ENCODE data around the gene NPLOC4. TPM values are rescaled to one million over a fixed set of nuclear protein-coding genes. Genes with fewer than 3 reads are reported as not detected.

NPLOC4 gene
- total and polyA plus RNA-seq, 2 of the 8 experiments (the other 6 are each of a cell fraction or from before 2014, with no cell fraction given), result 70.7 to 92.7 TPM

- no peak for DNase-seq (ENCODE audit: low read depth in 1 of 2, low spot score in 2 of 2)
Observed at GRCh38 chr17:81672954-81673353, 36.0 kb upstream of the NPLOC4 start.

More at GRCh38 chr17:81672954-81673353, 36.0 kb upstream of the NPLOC4 start:
- Histone ChIP-seq H3K9ac (replicated peaks in 1 of 4; ENCODE audit: extremely low read depth in 1 of 4, low read depth in 3 of 4, low read length in 3 of 4) (no peak overlapping the region), H3K4me1 (replicated peaks in 1 of 4; ENCODE audit: control insufficient read depth in 3 of 4, insufficient read depth in 4 of 4, low read length in 3 of 4) (peaks cover 0 to 2% (median 0%) of the 10 kb centered on the region in 4 experiments; a peak in 1 of 7 replicates), H2BK5ac (ENCODE audit: low read depth, low read length) (no peak overlapping the region), H4K20me1 (replicated peaks in 1 of 2; ENCODE audit: control insufficient read depth in 1 of 2, insufficient read depth in 2 of 2, low read length in 2 of 2) (peaks cover 13 to 25% of the 10 kb centered on the region in 2 experiments), H3K4ac (replicated peaks; ENCODE audit: insufficient read length, low read depth, low read length) (no peak overlapping the region), H3K27ac (ENCODE audit: low read depth, low read length) (no peak overlapping the region), H3K18ac (ENCODE audit: extremely low read depth, low read length) (no peak overlapping the region), H2BK12ac (ENCODE audit: low read depth, low read length) (no peak overlapping the region), H3K23ac (ENCODE audit: insufficient read length) (no peak overlapping the region), H3K4me2 (ENCODE audit: insufficient read depth in 1 of 2, low read depth in 2 of 2, low read length in 2 of 2) (no peak overlapping the region), H2AK5ac (ENCODE audit: low read depth, low read length) (no peak overlapping the region), H3K56ac (replicated peaks; ENCODE audit: insufficient read length, low read depth, low read length) (no peak overlapping the region), H2AFZ (ENCODE audit: low read length) (no peak overlapping the region), H3K23me2 (ENCODE audit: low read depth, low read length) (no peaks in the 10 kb centered on the region), H3K9me3 (ENCODE audit: insufficient read depth in 2 of 2, low read depth in 1 of 2, low read length in 1 of 2) (no peaks in the 10 kb centered on the region), H4K91ac (replicated peaks; ENCODE audit: insufficient read length, low read length) (no peak overlapping the region), H4K5ac (ENCODE audit: insufficient read length, low read depth, low read length) (no peak overlapping the region), H2BK15ac (ENCODE audit: low read length) (no peak overlapping the region), H4K8ac (ENCODE audit: extremely low read depth, insufficient read depth, low read length) (peak overlapping the region; percentile 2; the same call in 1 of the 2 replicates), H2BK20ac (ENCODE audit: low read length) (no peak overlapping the region), H3K36me3 (ENCODE audit: control insufficient read depth in 2 of 4, insufficient read depth in 4 of 4, low read length in 3 of 4) (peaks cover 26 to 58% (median 51%) of the 10 kb centered on the region in 4 experiments), H3K79me1 (ENCODE audit: low read depth, low read length) (no peaks in the 10 kb centered on the region; the same call in 1 of the 2 replicates), H2BK120ac (replicated peaks; ENCODE audit: low read depth, low read length) (no peak overlapping the region), H3K79me2 (ENCODE audit: control insufficient read depth in 1 of 2, insufficient read depth in 2 of 2, low read length in 2 of 2) (peaks cover 0 to 16% of the 10 kb centered on the region in 2 experiments; a peak in 2 of 4 replicates), H3K27me3 (replicated peaks in 1 of 4; ENCODE audit: control insufficient read depth in 3 of 4, extremely low read depth in 1 of 4, insufficient read depth in 3 of 4, low read length in 3 of 4) (no peaks in the 10 kb centered on the region), H3K4me3 (ENCODE audit: extremely low read depth in 1 of 4, insufficient read depth in 2 of 4, low read depth in 3 of 4, low read length in 4 of 4) (no peak overlapping the region), H3K14ac (ENCODE audit: insufficient read length) (no peak overlapping the region)
- ChIA-PET CTCF (ENCODE audit: partially characterized antibody) (interaction anchor here (1.1 to 1.6 kb wide), 2 partner anchors 23 to 34 kb away, joined by 3 to 6 read pairs; no protein-coding TSS in a partner anchor), POLR2A (ENCODE audit: partially characterized antibody) (interaction anchor here (0.8 to 28.4 kb wide), 9 partner anchors 12 to 220 kb away, joined by 3 to 436 read pairs (median 4); partner anchors contain the start of genes ARL16, HGS, MRPL12 and PDE6G)
- WGBS, 2 experiments (ENCODE audit: extremely low coverage in 1 of 2, insufficient coverage in 1 of 2, insufficient read length in 1 of 2, insufficient replicate concordance in 2 of 2, low coverage in 1 of 2, low lambda C conversion rate in 2 of 2, missing lambda C conversion rate in 1 of 2), result 96% methylated on average over 16 of the region's 16 CpGs; no CpG with 5 or more reads in 1 of the 2 experiments
- FAIRE-seq, result no peak
- TF ChIP-seq KDM5A (IDR thresholded peaks at IDR 0.05; ENCODE audit: low read length) (no peak), POU5F1 (IDR thresholded peaks at IDR 0.05; ENCODE audit: low read depth, low read length) (no peak), CREB1 (IDR thresholded peaks at IDR 0.05) (no peak), SIN3A (conservative IDR thresholded peaks at IDR 0.05 in 1 of 2, IDR thresholded peaks at IDR 0.05 in 1 of 2; ENCODE audit: low read depth in 1 of 2, low read length in 2 of 2) (no peak), JUND (IDR thresholded peaks at IDR 0.05; ENCODE audit: low read length) (no peak), NRF1 (IDR thresholded peaks at IDR 0.05; ENCODE audit: low read depth, low read length) (no peak), CTCF (IDR thresholded peaks at IDR 0.05; ENCODE audit: control extremely low read depth in 1 of 3, insufficient read depth in 1 of 3, low read depth in 1 of 3, low read length in 3 of 3) (no peak)

All from H1 (cell line).